Bronchial epithelial cell (primary cell): ENCODE results near the gene DIPK2B. TPM values are rescaled to one million over a fixed set of nuclear protein-coding genes. Genes with fewer than 3 reads are reported as not detected.

Experiments used
- DNase-seq: peaks from one replicate; pipeline ENCODE4 v3.0.0-alpha.2; 2010; ENCODE audit warnings: low read depth
- FAIRE-seq: peaks from 2 replicates; lab custom pipeline; 2011; peaks lifted over from hg19 to GRCh38; lab: Jason Lieb, UNC
- H3K27me3 ChIP-seq: 2 replicates; pipeline ENCODE4 v1.5.1; 2011; ENCODE audit warnings: low read length; ENCODE audit not compliant: control insufficient read depth, insufficient read depth
- H3K36me3 ChIP-seq: 2 replicates; pipeline ENCODE4 v1.5.1; 2011; ENCODE audit warnings: low read length; ENCODE audit not compliant: control insufficient read depth, insufficient read depth
- H3K4me3 ChIP-seq: 2 replicates; pipeline ENCODE4 v1.5.1; 2011; ENCODE audit warnings: mild to moderate bottlenecking, low read depth, low read length, control low read depth
- CTCF ChIP-seq: IDR thresholded peaks from 2 replicates; pipeline ENCODE4 v1.5.1; 2011; ENCODE audit warnings: mild to moderate bottlenecking, moderate library complexity, low read length, control low read depth, inconsistent platforms; ENCODE audit not compliant: insufficient read depth, severe bottlenecking
- total RNA-seq: library from RNA; depleted of rRNA; stranded (reverse); fragments of >200 nt; gene quantifications from 2 replicates; pipeline ENCODE4 v1.2.1, GENCODE V29; 2014

Gene DIPK2B
- total RNA-seq, 1 donor from 2014 or later: not detected

GRCh38 chrX:45198301-45198700 is 2.4 kb downstream of the DIPK2B start:
- Histone ChIP-seq H3K27me3 (no peaks in the 10 kb centered on the region), H3K4me3 (no peak overlapping the region), H3K36me3 (no peaks in the 10 kb centered on the region)
- DNase-seq: no peak
- no peak for FAIRE-seq
- no peak for TF ChIP-seq CTCF

- Histone ChIP-seq H3K4me3 (no peak overlapping the region), H3K27me3 (no peaks in the 10 kb centered on the region), H3K36me3 (no peaks in the 10 kb centered on the region)
- TF ChIP-seq CTCF: no peak
- DNase-seq (no peak), FAIRE-seq (no peak)
Observed at GRCh38 chrX:45196701-45197100, 4.0 kb downstream of the DIPK2B start.

DNA sequence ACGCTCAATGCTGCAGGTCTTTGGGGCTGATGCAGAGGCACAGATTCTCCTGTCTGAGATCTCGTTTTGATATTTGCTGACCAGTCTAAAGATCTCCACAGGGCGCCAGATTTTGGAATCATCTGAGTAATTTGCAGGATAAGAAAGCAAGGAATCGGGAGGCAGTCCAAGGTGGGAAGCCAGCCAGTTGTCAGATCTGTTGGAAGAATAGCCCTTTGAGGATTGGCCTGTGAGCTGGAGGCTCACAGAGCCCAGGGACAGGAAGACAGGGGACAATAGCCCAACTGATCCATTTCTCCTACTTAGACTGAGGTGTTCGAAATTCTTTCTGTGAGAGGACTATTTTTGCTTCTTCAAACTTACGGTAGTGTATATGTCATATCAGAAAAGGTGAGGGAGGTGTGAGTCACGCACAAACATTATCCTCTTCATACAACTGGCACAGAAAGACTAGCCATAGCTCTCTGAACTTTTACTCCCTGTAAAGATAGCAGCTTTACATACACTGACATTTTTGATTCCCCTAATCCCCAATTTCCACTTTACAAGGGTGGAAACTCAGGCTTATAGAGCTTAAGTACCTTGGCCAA is 8.8 kb downstream of the DIPK2B start:
- TF ChIP-seq CTCF: no peak
- FAIRE-seq: no peak
- no peak for DNase-seq
- H3K36me3 ChIP-seq: no peaks in the 10 kb centered on the region
- no peak overlapping the region for H3K4me3 ChIP-seq
- H3K27me3 ChIP-seq: no peaks in the 10 kb centered on the region

GRCh38 chrX:45191383-45191782 is 9.3 kb downstream of the DIPK2B start:
- TF ChIP-seq CTCF: no peak
- no peak for DNase-seq
- Histone ChIP-seq H3K4me3 (no peak overlapping the region), H3K27me3 (no peaks in the 10 kb centered on the region), H3K36me3 (no peaks in the 10 kb centered on the region)
- FAIRE-seq: no peak

DNA sequence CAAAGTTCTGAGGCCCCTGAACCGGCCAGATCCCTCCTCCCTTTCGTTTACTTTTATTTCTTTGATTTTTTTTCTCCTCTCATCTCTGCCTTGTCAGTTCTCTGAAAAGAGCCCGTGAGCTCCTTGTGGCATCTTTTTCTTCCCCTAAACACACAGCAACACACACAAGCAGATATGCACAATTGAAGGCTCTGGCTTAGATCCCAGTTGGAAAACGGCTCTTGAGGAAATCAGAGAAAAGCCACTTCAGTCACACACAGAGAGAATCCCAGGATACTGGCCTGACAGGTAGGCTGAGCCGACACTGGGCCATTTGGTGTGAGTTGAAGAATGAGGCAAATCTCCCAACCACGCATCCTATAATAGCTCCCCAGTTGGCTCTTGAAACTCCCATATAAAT is 12.9 kb downstream of the DIPK2B start:
- TF ChIP-seq CTCF: no peak
- no peaks in the 10 kb centered on the region for H3K36me3 ChIP-seq
- no peaks in the 10 kb centered on the region for H3K27me3 ChIP-seq
- no peak for DNase-seq
- peak overlapping the region; percentile 45 for H3K4me3 ChIP-seq
- FAIRE-seq: no peak

GRCh38 chrX:45186643-45187026 is 14.0 kb downstream of the DIPK2B start:
- no peak for FAIRE-seq
- Histone ChIP-seq H3K36me3 (no peaks in the 10 kb centered on the region), H3K27me3 (no peaks in the 10 kb centered on the region), H3K4me3 (no peak overlapping the region)
- no peak for TF ChIP-seq CTCF
- no peak for DNase-seq
